HG03565 (cell line): ENCODE measurements around the gene FTO.
"Not testable (repeated sequence)": the region's sequence is repeated elsewhere in the genome, so short reads cannot be mapped to it uniquely, and the experiment has no call there.

Source experiments
- ATAC-seq: cut with Tn5 transposase; IDR thresholded peaks from one replicate; pipeline ENCODE4 v1.9.1; 2021; ENCODE audit warnings: mild to moderate bottlenecking, moderate library complexity; ENCODE audit not compliant: unreplicated experiment

Gene FTO

DNA sequence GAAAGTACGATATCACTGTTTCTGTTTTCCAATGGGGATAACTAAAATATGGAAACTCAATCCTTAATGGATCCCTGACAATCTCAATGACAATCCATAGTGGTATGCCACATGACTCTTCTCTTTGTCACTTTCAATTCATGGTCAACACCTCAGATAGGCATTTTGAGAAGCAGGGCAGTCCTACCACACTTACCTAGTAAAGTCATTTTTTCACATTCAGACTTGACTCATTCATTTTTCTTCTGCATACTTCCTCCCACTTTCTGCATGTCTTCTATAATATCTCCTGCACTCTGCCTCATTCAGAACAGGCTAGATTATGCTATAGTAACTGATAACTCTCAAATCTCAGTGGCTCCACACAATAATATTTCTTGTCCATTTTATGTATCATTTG is 117.5 kb downstream of the FTO start:
- ATAC-seq, result no peak

GRCh38 chr16:53821957-53822625 is 118.1 kb downstream of the FTO start:
- ATAC-seq, result no peak

GRCh38 chr16:53822936-53823529 is 119.1 kb downstream of the FTO start:
- ATAC-seq, result no peak

- no peak for ATAC-seq
Observed at GRCh38 chr16:53826658-53827057, 122.7 kb downstream of the FTO start.

- no peak for ATAC-seq
Observed at GRCh38 chr16:53827741-53828140, 123.8 kb downstream of the FTO start.

GRCh38 chr16:53829186-53829747 is 125.3 kb downstream of the FTO start:
- no peak for ATAC-seq

GRCh38 chr16:53832896-53833544 is 129.1 kb downstream of the FTO start:
- ATAC-seq, result no peak

- no peak for ATAC-seq
Observed at GRCh38 chr16:53836142-53836541, 132.2 kb downstream of the FTO start.

GRCh38 chr16:53836680-53837079 is 132.7 kb downstream of the FTO start:
- no peak for ATAC-seq

DNA sequence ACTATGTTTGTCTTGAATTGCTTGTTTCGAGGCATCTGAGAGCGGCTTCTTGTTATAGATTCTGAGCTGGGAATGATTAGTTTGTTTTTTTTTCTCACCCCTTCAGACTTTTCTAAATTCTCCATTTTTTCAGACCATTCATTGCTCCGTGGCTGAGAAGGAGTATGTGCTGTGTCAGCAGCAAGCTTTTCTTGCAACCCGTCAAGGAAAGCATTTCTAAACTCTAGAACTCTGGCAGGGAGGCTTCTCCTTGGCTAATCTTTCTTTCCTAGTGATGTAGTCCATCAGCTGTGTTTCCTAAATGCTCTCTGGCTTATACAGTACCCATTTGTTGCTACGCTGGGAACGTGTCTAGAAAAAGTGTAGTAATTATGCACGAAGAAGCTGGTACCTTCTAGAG is 133.5 kb downstream of the FTO start:
- no peak for ATAC-seq

DNA sequence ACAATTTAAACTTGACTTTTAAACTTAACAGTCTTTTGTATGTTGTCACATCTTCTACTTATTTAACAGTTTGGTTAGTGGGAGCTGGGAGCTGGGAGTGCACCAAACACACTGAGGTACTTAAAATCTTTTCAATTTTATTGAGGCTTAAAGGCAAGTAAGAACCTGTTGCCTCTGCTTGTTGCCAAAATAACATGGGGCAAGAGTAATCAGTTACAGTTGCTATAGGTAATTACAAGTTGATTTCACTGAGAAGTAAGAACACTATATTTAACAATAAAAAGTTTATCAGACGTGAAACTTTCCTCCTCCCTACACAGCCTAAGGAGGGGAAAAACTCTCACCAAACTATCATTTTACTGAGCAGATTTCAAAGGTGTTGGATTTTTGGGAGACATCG is 135.2 kb downstream of the FTO start:
- no peak for ATAC-seq

DNA sequence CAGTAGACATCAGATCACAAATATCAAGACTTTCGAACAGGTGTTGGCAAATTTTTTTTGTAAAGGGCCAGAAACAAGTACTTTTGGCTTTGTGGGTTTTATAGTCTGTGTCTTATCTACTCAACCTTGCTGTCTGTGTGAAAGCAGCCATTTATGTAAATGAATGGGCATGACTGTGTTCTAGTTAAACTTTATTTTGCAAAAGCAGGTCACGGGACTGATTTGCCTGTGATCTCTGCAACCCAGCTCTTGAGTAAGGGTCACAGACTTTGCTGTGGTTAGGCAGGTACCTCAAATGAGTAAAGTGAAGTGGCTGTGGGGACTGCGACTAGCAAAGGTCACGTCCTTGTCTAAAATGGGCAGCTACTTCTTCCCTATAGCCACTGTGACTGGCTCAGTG is 136.5 kb downstream of the FTO start:
- ATAC-seq, result no peak

- no peak for ATAC-seq
Observed at GRCh38 chr16:53841884-53842283, 137.9 kb downstream of the FTO start.

GRCh38 chr16:53843084-53843483 is 139.1 kb downstream of the FTO start:
- ATAC-seq, result no peak

- no peak for ATAC-seq
Observed at GRCh38 chr16:53844804-53845203, 140.8 kb downstream of the FTO start.

DNA sequence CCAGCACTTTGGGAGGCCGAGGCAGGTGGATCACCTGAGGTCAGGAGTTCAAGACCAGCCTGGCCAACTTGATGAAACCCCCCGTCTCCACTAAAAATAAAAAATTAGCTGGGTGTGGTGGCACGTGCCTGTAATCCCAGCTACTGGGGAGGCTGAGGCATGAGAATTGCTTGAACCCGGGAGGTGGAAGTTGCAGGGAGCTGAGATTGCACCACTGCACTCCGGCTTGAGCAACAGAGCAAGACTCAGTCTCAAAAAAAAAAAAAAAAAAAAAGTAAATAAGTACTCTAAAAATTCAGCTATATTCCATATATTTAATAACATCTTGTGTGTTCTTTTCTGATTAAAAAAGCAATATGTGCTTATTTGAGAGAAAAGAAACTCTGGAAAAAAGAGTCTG is 142.6 kb downstream of the FTO start:
- ATAC-seq, result not testable (repeated sequence)

DNA sequence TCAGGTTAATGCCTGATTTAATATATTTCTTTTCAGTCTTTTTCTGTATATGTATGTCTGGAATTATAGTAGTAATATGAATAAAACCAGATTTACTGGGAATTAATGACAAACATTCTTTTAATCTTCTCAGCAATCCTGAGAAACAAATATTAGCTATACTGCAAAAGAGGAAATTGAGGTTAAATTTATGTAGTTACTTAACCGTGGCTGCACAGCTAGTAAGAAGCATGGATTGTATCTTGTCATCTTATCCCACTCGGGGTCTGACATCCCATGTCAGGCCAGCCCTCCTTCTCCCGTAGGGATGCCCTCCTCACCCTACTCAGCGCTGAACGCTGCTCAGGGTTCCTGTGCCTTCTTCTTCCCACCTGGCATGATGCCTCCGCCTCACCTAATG is 143.0 kb downstream of the FTO start:
- ATAC-seq, result no peak

DNA sequence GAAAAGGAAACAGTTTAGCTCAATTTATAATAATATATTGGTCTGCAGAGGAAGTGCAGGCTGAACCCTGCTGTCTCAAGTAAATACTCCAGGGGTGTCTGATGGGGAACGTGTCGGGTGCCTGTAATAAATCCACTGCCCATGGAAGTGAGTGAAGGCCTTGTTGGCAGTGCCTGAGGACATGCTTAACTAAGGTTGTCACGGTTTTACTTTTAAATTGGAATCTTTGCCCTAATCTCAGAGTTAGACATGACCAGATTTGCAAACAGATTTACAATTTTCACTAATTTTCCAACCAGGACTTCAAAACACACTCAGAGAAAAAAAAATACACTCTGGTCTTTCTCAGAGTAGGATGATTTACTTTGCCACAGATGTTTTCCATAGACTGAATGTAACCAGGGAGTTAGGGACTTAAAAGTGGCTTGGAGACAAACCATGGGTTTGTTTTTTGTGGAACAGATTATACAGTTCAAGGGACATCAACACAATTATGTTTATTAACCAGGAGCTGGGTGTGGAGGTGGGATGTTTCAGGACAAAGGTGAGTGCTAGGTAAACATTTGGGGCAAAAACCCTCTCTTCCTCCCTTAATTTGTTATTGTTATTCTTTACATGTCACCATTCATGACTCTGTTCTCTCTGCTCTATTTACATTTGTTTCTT is 144.5 kb downstream of the FTO start:
- no peak for ATAC-seq

- no peak for ATAC-seq
Observed at GRCh38 chr16:53848950-53849349, 145.0 kb downstream of the FTO start.

- no peak for ATAC-seq
Observed at GRCh38 chr16:53849585-53849984, 145.6 kb downstream of the FTO start.

DNA sequence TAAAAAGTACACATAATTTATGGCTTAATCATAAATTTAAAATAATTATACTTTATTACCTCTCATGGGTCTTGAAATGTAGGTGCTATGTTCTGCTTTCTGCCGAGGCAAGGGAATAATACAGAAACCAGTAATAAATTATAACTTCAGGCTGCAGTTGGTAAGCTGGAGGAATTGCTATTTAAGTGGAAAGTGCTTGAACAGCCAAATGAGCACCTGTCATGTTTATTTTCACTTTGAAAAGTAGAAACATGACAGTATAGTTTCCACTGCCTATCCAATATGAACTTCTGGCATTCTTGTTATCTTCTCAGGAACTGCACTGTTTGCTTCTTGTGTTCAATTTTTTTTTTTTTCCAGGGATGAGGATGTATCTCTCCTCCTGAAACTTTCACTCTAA is 146.0 kb downstream of the FTO start:
- no peak for ATAC-seq

DNA sequence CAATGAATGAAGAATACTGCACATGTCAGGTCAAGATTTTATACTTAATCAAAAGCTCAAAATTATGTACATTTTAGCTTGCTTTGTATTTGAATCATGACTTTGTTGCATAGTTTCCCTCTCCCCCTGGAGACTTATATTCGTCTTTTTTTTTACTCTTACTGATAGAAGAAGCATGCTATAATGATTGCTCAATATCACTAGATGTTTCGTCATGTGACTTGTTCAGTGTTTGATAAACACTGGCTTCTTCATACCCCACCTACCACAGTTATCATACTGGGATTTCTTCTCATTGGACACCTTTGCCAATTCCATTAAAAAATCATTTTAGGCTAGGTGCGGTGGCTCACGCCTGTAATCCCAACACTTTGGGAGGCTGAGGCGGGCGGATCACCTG is 148.7 kb downstream of the FTO start:
- ATAC-seq, result no peak
